Suprapubic skin (tissue), 4 donors: ENCODE results near the gene TJP3.

Source experiments
- CTCF ChIP-seq, 2 donors: fragments of 200-600 bp in 1 of 2; fragments of 450-650 bp in 1 of 2; sonication (generic) in 1 of 2; IDR thresholded peaks; one replicate each; pipeline ENCODE4 v1.5.1; 2016 to 2019; ENCODE audit warnings: antibody characterized with exemption in 2 of 2, mild to moderate bottlenecking in 1 of 2, moderate library complexity in 1 of 2
- EP300 ChIP-seq: sonication (generic); formaldehyde crosslinking; IDR thresholded peaks from one replicate; pipeline ENCODE4 v1.6.1; 2017; ENCODE audit warnings: antibody characterized with exemption
- POLR2A ChIP-seq, 2 donors: fragments of 450-650 bp; IDR thresholded peaks; one replicate each; pipeline ENCODE4 v1.6.1; 2017; ENCODE audit warnings: antibody characterized with exemption in 2 of 2, mild to moderate bottlenecking in 2 of 2, moderate library complexity in 2 of 2
- POLR2AphosphoS5 ChIP-seq, 3 donors: sonication (generic); formaldehyde crosslinking; IDR thresholded peaks; one replicate each; pipeline ENCODE4 v1.6.1; 2017; ENCODE audit warnings: antibody characterized with exemption in 3 of 3

- TF ChIP-seq POLR2A (IDR thresholded peaks at IDR 0.05) (no peak), CTCF (IDR thresholded peaks at IDR 0.05) (no peak), POLR2AphosphoS5 (IDR thresholded peaks at IDR 0.05) (no peak), EP300 (no peak)
Observed at GRCh38 chr19:3737487-3738205, 29.5 kb downstream of the TJP3 start.
